Stimulated activated CD4-positive, alpha-beta T cell treated with anti-CD3 and anti-CD28 coated beads, Interleukin-1b, Interleukin-23, amount 100 ng/mL, for 1 hour (primary cell): ENCODE data around the gene GIMAP6.
"Not testable (repeated sequence)": the region's sequence is repeated elsewhere in the genome, so short reads cannot be mapped to it uniquely, and the experiment has no call there.

Experiments used
- DNase-seq, 2 donors: peaks; one replicate each; pipeline ENCODE4 v3.0.0-alpha.2; 2020; ENCODE audit warnings: low read depth in 2 of 2

GIMAP6 gene

GRCh38 chr7:150631866-150632864, at the start of gene GIMAP6:
Gene GIMAP6, minus strand, starts transcription at chr7:150632385. Its CDS starts 2,243 bp downstream, at chr7:150630142.
- DNase-seq = no peak

- DNase-seq = not testable (repeated sequence)
Measured at GRCh38 chr7:150680364-150680763, 48.2 kb upstream of the GIMAP6 start.

GRCh38 chr7:150678601-150679000, 46.4 kb upstream of the GIMAP6 start:
- DNase-seq = not testable (repeated sequence)

DNA sequence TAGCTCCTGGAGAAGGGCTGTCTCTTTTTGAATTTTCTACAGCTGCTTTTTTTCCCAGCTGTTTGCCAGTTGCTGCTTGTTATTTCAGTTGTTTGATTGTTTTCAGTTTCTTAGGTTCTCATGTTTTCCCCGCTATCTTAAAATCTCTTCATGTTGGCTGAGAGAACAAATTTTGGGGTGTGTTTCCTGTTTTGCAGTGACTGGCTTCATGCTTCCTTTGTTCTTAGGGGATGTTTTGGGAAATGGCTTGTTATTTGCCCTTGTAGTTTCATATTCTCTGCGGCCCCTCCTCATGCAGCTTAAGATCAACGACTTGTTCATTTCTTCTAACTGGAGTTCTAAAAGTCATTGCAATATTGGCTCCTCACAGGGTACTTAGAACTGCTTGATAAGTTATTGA, 44.7 kb upstream of the GIMAP6 start:
- DNase-seq = not testable (repeated sequence)

DNA sequence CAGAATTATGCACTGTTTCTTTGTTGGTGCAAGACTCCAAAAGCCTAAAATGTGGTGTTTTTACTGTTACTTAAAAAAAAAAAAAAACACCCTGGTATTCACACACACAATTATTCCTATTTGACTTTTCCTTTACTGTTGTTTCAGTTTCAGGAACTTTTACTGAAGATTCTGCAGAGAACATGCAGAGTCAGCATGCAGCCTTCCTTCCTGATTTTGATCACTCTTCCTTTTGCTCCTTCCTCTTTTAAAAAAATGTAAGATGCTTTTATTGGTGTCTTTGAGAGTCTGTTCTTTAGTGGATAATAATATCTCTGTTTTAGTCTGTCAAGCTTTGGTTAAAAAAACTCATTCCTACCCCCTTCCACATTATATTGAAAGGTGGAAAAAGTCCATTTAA, 44.1 kb upstream of the GIMAP6 start:
- not testable (repeated sequence) for DNase-seq

GRCh38 chr7:150675714-150676113, 43.5 kb upstream of the GIMAP6 start:
- no peak for DNase-seq

- not testable (repeated sequence) for DNase-seq
Measured at GRCh38 chr7:150671798-150672585, 39.8 kb upstream of the GIMAP6 start.

DNA sequence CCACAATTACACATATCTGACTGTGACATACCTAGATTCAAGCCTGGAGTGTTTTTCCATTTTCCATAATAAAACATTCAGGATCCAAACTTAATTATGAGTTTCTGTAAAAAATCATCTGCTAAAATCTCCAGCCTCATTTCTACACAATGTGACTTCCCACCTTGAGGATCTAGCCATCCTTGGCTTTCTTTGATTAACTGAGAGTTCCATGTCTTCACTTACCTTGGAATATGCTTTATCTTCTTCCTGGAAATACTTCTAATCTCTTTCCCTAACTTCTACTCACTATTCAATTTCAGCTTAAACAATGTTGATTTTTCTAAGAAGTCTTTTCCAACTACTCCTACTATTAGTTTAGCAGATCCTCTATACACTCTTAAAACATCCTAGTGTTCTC, 36.8 kb upstream of the GIMAP6 start:
- no peak for DNase-seq

- DNase-seq = peak in 1 of 2 donors; percentile 37
Measured at GRCh38 chr7:150668472-150668911, 36.3 kb upstream of the GIMAP6 start.

DNA sequence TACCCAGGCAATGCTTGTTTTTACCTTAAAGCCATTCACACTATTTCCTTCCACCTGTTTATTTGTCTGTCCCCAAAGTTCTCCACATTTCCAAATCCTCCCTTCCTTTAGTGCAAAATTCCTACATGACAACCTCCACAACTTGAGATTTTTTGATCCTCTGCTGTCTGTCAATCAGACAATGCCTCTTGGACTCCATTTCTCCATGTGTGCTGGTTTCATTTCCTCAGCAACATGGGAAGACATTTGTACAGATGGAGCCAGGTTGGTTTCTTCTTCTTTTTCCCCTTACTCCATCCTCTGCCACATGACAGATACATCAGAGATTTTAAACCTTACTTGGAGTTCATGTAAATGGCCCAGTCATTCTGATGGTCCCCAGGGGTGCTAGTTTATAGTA, 34.2 kb upstream of the GIMAP6 start:
- no peak for DNase-seq

GRCh38 chr7:150665896-150666295, 33.7 kb upstream of the GIMAP6 start:
- DNase-seq = no peak

DNA sequence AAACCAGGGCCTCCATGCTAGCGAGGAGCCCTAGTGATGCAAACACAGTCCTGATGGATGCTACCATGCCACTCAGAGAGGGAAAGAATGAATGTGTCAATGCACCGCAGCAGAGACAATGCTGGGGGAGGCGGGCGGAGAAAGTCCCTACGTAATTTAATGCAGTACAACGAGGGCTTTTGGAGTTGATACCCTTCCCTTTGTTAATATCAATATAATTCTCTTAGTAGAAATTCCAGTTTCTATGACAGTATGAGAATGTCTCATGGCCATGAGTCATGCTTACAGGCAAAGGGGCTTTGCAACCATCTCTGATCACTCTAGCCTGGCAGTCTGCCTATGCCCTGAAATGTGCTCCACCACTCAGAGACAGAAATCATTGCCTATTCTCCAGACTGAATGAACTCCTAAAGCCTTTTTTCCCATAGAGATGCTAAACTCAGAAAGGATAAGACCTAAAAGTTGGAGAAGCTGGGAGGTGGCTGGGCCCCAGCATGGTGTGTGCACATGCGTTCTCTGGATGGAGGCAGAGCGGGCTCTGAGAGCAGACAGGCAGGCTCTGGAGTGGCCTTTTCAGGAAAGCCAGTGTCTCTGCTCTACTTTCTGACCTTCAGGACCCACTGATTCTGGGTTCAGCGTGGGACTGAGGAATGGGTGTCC, 33.0 kb upstream of the GIMAP6 start:
- DNase-seq = peak in 1 of 2 donors; percentile 38

DNA sequence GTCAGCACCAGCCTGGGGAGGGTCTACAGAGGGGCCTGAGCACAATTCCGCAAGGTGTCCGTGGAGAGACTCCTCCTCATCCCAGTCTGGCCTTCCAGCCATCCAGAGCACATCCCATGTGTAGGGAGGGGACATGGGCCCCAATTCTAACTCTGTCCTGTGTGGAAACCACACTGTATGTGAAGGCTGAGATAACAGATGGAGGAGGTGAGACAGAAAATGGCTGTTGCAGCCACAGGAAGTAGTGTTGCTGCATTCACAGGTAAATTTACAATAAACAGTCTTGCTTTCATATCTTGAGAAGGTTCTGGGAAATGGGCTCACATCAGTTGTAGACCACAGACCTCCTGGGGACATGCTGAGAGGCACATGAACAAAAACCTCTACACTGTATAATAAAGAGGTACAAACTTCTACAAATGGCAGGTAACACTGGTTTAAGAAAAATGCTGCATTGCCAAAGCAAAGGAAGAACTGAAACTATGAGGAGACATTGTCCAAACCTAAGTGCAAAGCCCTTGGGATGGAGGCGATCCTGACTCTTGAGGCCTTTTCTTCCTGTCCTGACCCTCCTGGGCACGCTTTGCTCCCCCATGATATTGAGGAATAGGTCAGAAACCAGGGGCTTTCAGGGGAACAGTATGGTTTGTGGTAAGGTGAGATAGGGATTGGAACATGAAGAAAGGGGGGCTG, 31.8 kb upstream of the GIMAP6 start:
- DNase-seq = no peak

DNA sequence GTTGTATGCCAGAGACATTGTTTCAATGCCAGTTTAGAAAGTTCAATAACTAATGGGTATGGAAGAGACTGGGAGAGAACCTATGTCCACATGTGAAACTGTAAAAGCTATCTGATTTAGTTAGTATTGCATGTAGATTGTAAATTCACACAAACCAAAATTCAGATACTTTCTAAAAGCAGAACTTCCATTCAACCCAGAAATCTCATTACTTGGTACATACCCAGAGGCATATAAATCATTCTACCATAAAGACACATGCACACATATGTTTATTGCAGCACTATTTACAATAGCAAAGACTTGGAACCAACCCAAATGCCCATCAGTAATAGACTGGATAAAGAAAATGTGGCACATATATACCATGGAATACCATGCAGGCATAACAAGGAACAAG, 30.6 kb upstream of the GIMAP6 start:
- DNase-seq = not testable (repeated sequence)

DNA sequence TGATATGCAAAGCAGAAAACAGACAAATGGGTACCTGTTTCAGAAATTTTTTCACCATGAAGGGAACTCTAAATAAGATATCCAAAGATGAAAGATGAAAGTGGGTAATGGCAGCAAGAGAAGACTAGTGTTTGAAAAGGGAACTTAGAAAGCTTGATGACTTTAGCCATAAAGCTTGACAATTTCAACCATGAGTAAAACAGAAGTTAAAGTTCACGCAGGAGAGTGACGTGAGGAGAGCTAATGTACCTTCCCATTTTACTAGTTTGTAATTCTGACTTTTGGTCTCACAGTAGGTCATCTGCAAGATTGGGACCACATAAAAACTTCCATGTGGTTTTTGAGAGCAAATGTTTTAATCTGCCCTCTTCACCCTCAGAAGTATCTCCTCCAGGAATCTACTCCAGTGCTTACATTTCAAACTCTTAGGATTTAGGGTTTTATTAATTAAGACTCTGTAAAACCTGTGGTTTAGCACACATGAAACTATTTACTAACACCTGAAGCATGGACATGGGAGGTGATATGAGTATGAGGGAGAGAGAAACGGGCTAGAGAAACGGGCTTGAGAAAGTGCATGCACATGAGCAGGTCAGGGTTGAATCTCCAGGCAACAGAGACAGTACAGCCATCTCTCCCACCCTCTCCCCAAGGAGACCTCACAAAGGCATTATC, 28.9 kb upstream of the GIMAP6 start:
- DNase-seq = no peak

- no peak for DNase-seq
Measured at GRCh38 chr7:150657526-150657925, 25.3 kb upstream of the GIMAP6 start.

- DNase-seq = no peak
Measured at GRCh38 chr7:150656047-150656446, 23.9 kb upstream of the GIMAP6 start.

DNA sequence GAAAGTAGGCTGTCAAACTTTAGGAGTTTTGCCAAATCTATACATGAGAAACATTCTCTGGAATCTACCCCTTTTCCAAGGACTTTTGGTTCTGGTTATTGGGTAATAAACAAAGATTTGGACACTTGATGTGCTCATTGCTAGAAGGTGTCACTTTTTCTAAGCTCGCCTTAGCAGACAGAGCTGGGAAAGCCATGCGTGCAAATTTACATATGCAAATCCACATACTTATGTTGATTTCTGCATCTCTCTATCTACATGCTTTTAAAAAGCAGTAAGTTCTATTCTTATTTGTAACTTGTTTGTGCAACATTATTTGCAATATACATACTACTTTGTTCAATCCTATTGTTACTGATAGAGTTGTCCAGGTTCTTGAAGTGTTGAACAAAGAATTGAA, 22.5 kb upstream of the GIMAP6 start:
- DNase-seq = no peak

DNA sequence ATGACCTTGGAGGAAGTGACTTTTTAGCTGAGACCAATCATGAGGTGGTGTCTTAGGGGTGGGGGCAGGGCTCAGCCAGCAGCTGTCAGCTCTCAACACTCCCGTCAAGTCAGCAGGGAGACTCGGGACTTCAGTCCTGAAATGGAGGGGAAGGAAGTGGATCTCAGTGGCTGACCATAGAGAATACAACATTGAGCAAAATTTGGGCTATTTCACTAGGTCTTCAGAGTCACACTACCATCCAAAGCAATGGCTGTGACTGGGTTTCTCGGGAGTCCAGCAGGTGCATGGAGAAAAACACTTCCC, 16.8 kb upstream of the GIMAP6 start:
- no peak for DNase-seq

DNA sequence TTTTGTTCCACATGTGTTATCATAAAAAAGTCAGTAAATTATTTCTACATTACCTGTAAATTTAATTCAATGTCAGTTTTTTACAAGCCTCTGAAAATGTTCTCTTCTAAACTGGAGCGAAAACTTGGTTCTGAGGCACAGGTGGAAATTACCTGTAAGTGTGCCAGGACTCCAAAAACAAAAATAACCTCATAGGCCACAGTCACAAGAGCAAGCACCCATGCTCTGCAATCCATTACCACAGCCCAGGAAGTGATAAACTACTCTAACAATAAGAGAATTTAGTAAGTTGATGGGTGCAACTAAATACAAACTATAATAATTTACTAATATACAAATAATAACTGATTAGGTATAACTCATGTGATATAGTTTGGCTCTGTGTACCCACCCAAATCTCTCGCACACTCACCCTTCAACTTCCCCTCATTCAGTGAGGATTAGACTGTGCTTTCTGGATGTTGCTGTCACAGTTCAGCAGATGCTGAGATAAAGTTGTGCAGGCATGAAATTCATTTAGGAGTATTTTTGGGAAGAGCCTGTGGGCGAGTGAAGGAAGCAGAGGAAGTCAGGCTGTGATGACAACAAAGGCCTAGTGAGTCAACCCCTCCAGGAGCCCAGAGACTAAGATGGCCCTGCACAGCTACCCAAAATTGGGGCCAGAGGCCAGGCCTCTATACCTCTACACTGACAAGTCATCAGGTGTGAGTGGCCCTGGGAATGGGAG, 16.3 kb upstream of the GIMAP6 start:
- no peak for DNase-seq
